Hematopoietic multipotent progenitor cell treated with erythropoietin and hydrocortisone succinate and interleukin-3 and kit ligand, for 4 days (in vitro differentiated cells): ENCODE results near the gene PARD3B.

Experiments
- DNase-seq: peaks from one replicate; pipeline ENCODE4 v3.0.0-alpha.2; 2015

Gene PARD3B

DNA sequence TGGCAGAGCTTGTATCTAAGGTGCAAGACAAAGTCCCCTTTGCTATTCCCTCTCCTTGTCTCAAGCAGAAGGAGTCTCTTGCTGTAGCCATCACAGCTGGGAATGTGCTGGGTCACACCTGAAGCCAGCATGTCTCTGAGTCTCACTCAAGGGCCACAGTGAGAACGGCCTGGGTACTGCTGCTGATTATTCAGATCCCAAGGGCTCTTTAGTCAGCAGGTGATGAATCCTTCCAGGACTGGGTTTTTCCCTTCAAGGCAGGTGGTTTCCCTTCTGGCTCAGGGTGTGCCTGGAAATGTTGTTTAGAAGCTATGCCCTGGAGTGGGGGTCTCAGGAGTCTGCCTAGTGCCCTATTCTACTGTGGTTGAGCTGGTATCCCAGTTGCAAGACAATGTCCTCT lies 356.3 kb downstream of the PARD3B start:
- no peak for DNase-seq

DNA sequence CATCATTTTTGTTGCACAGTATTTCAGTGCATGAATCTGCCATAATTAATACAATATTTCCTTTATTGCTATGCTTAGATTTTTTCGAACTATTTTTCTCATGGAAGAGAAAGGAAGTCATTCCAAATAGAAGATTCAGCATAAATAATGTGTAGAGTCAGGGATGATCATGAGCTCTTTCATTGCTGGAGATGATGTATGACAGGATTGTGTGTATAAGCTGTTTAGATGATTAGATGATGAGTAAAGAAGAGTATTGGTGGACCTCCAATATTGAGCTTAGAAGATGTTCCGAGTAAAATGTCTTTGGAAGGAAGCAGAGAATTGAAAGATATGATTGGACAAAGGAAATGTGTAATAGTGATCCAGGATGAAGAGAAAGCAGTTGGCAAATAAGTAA lies 364.5 kb downstream of the PARD3B start:
- DNase-seq: no peak

DNA sequence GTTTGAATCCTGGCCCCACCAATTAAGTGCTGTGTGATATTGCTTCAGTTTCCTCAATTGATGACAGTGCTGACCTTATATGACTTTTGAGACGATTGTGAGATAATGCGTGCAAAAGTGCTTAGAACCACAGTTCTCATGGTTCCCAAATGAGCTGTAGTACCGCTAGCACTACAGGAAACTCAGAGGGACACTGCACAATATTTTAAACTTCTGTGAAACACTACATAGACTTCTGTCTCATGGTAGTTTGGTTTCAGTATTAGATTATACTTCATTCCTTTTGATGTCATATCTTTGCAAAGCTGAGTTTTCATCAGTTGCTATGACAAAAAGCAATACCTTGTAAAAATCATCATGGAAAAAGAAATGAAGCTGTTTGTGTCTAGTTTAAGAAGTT lies 368.0 kb downstream of the PARD3B start:
- no peak for DNase-seq

DNA sequence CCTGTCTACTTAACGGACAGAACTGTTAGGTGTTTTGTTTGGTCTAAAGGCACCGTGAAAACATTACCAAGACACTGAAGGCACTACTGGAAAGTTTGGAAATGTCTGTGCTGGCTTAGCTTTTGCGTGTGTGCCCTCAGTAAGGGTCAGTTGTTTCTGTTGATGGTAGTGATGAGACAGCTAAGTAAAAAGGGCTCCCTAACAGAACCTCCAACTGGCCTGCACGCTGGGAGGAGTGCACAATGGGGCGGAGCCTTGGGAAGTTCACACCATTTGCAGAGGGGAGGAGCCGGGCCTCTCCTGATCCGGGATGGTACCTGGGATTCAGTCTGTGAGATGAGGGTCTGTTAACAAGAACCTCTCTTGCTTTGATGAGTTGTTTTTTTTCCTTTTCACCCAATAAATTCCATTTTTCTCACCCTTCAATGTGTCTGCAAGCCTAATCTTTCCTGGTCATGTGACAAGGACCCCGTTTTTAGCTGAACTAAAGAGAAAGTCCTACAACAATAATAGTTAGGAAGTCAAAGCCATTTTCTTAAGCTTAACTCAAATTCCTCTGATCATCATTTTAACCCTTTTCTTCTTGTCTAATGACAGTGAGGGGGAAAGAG lies 368.7 kb downstream of the PARD3B start:
- DNase-seq: no peak

DNA sequence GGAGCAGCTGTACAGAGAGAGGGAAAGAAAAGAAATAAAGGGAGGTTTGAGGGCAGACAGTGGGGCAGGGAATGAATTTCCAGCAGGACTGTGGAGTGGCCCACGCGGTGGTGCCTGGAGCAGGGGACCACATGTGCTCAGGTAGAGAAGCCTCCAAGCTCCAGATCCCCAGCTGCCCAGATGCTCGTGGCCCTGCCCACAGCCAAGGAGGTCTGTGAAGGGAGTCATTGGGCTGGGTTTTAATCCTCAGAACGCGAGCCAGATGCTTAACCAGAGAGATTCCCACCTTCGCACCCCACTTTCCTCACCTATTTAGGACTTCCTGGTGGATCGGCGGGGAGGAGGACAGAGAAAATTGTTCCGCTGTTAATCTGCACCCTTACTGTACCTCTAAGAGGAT lies 369.4 kb downstream of the PARD3B start:
- no peak for DNase-seq

DNA sequence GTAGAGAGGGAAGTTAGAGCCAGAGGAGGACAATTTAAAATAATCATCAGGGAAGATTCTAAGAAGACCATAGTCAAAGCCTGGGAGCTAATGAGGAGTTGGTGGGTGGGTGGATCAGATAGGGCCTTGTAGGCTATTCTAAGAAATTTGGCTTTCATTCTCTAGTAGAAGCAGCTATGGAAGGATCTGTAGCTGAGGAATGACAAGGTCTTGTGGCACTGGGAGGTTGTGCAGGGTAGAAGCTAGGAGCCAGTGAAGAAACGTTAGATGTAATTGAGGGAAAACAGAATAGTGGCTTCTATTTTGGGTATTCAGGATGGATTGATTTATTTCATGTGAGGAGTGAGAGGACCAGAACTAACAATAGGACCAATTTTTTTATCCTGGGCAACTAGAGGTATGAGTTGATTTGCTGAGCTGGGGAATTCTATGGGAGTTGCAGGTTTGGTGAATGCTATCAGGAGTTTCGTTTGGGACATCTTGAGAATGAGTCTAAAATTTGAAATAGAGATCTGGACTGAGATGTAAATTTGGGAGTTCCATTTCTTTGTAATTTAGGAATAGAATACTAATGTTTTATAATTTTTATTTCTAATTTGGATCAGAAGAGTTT lies 371.9 kb downstream of the PARD3B start:
- no peak for DNase-seq

DNA sequence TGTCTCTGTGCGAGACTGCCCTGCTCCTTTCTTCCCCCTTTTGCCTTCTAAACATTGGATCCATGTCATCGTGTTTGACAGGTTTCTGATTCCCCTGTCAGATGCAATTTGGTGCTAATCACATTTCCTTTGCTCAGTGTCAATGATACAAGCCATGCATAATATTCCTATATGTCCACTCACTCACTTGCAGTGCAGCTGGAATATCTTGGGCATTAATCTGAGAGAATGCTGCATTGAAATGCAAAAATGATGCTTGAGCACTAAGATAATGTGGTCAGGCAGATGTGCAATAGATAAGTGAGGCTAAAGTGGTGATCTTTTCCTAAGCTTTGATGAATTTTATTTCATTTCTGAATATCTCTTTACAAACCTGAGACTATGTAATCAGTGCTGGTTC lies 375.5 kb downstream of the PARD3B start:
- no peak for DNase-seq

DNA sequence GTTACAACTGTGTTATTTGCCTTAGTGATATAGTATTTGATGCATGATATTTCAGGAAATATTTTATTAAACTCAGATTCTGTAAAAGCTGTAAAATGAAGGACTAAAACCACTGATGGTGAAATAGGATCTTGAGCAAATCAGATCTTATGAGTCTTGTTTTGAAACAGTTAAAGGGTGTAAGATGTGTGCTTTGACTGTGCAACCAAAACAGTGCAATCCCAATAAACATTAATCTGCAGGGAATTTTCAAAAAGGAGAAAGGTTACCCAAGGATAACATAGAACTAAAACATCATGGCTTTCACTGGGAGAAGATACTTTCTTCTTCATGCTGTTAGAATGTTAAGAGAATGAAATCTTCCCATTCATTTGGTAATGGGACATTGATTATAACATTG lies 378.7 kb downstream of the PARD3B start:
- DNase-seq: no peak

DNA sequence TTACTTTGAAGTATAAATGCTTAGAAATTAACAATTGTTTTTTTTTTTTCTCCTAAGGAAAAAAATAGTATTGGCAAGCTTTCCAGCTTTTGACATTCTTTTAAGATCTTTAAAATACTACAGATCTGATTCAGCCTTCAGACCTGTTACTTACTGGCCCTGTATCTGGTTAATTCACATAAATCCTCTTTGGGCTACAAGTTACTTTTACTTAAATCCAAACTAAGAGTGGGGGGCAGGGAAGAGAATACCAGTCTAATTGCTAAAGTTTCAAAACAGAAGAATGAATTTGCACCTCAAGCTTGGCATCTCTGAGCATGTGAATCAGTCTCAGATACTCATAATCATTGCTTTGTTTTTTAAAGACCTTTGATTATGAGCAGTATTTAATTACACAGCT lies 386.3 kb downstream of the PARD3B start:
- no peak for DNase-seq

DNA sequence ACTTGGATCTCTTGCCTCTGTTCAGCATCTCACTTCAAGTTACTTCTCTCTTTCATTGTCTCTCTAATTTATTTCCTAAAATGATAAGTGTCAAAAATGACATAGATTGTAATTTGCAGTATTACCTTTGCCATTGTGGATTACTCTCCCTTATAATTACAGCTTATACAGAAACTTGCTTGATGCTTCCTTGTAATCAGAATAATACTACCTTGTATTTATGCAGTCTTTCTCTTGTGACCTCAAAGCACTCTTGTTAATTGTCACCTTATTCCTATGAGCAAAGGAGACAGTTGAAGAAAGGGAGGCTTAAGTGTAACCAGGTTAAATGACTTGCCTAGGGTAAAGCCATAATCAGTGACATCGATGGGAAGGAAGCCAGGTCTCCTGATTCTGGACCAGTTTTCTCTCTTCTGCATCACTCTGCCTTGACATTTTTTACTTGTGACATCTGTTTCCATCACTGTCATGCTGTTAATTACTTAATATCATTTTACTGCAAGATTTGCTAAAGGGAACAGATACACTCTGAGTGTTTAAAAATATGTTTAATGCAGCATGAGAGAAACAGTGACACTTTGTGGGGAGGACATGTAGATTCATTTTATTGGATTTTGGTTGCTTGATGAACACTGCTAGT lies 388.6 kb downstream of the PARD3B start:
- no peak for DNase-seq

DNA sequence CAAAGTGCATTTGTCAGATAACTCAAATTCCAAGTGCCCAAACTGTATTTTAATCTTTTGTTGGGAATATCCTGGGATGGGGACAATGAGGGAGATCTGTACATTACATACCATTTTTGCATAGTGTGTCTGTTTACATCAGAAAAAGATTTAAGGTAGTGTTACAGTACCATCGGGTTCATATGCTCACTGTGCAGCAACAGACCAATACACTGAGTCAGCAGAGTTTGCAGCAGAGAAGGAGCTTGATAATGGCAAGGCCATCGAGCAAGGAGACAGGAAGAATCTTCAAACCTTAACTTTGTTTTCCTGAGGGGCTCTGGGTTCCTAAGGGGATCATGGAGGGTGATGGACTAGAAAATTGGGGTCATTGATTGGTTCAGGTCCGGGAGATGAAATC lies 399.7 kb downstream of the PARD3B start:
- DNase-seq: no peak

DNA sequence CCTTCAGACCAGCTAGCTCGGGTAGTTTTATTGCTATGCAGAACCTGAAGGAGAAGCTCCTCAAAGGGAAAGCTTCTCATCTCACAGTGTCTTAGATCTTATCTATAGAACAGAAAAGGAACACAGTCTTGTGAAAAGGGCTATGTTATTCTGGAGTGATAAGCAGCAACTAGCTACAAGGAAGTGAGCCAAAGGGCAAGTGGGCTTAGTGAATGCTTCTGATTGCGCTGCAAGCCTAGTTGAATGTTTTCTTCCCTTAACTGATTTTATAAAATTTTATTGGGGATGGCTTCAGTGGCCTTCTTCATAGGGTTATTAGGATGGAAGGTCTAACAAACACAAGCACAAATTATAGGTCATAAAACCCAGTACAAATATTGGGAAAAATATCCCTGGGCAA lies 400.1 kb downstream of the PARD3B start:
- DNase-seq: no peak

DNA sequence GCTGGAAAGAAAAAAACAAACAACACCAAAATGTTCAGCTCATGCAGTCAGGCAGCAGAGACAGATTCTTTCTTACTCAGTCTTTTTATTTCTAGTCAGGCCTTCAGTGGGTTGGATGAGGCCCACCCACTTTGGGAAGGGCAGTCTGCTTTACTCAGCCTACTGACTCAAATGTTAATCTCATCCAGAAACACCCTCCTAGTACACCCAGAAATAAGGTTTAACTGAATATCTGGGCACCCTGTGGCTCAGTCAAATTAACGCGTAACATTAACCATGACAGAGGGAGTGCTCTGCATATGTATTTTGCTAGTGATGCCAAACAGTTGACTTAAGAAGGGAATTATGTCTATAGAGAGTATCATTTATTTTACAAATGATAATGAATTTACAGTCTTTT lies 401.6 kb downstream of the PARD3B start:
- no peak for DNase-seq

DNA sequence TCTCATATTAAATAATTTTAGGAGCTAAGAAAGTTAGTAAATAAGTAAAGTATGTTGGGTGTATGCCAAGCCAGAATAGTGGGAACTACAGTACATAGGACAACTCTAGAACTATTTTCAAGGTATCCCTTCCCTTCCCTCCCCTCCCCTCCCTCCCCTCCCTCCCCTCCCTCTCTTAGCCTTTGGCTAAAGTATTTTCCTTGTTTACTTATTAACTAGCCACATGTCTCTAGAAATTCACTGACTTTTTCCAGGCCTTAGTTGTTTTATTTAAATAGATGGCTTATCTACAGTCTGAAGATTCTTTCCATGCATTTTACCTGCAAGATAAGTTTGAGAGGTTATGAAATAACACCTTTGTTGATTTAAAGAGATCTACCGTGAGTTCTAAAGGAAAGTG lies 402.1 kb downstream of the PARD3B start:
- no peak for DNase-seq

DNA sequence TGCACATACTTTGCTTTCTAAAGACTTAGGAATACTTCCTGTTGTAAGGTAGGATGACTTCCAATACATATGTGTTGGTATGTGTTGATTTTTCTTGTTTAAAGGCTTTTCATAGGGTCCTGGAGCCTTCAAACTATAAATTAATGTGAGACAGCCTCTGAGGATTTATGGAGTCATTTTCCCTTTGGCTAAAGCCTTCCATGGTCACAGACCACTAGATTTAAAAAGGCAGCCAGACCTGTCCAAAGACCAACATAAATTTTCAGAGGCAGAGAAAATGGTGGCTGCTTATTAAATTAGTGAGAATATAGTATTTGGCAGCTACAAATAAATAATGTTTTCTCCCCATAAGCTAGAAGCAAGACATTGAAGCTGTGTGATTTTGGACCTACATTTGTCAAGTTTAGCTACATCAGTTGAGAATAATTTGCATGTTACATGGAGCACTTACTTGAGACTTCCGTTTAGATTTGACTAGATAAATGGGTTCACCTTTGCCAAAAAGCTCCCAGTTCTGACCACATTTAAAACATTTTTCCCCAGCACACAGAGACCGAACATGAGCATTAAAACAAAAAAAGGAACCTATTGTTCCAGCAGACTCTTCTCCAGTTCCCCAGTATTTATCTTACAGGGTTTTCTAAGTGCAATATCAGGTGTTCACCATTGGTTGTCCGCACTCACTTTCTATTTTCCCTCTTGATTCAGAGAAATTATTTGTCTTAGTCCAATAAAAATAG lies 402.9 kb downstream of the PARD3B start:
- peak; percentile 19 for DNase-seq

DNA sequence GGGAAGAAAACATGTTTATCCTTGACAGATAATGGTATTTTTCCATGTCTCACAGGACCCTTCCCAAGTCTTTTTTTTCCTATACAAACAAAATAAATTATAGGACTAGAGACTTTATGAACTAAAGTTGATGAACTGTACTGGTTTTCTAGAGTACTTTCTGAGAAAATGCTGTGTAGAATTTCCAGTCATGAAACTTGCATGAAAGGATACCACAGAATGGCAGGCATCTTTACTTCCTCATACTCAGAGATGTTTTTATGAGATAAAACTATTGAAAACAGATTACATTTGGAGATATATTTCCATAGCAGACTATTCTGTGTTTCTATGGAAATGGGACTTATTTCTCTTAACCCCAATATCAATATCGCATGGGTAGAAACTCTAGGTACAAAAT lies 403.5 kb downstream of the PARD3B start:
- DNase-seq: peak; percentile 48

DNA sequence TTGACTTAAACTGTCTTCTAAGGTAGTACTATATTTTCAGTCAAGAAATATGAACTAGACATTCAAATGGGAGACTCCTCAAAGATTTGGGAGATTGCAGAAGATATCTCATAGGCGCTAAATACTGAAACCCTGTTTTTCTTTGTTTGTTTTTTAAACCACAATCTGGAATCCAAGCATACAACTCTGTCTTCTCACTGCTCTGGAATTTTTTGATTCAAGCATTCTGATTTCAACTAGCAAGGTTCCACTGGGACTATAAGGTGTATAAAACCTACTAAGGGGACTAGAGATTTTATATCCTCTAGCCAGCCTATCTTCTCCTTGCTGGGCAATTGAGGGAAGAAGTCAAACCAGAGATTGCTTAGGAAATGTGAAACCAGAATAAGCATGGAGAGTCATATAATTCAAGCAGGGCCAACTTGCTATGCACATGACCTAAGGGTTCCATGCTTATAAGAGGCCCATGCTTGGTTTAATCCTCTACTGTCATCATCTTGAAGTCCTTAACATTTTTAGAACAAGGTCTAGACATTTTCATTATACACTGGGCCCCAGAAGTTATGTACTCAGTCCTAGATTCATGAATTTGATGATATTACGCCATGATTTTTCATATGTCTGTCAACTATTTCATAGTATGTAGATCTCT lies 405.5 kb downstream of the PARD3B start:
- DNase-seq: no peak

DNA sequence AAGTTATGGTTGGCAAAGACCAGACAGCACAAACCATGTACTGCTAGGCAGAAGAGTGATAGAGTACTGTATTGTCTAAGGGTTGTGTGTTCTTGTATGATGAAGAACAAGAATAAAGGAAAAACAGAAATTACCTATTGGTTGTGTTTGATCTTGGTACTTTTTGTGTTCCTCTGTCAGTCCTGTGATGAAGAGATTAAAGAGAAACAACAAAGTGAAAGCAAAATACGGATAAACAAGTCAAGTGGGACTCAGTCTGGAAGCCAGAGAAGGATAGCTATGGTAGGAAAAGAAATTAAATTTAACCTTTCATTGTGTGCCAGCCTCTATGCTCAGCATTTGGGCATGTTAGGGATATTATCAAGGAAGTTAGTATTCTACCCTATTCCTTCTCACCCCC lies 413.1 kb downstream of the PARD3B start:
- DNase-seq: no peak

DNA sequence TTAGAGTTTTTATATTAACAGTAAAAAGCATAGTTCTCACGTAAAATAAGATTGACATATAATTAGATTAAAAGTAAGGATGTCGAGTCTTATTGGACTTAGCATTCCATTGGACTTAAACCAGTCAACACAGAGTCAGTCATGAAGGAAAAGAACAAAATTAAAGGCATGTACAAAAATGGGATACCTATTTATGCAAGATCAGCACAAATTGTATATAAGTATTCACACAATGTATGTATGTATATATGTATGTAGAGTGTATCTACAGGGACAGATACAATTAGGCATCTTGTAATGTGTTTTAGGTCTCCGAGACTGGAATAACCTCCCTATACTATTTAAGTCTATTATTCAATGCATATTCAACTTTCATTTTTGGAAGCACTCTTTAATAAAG lies 419.1 kb downstream of the PARD3B start:
- DNase-seq: no peak

DNA sequence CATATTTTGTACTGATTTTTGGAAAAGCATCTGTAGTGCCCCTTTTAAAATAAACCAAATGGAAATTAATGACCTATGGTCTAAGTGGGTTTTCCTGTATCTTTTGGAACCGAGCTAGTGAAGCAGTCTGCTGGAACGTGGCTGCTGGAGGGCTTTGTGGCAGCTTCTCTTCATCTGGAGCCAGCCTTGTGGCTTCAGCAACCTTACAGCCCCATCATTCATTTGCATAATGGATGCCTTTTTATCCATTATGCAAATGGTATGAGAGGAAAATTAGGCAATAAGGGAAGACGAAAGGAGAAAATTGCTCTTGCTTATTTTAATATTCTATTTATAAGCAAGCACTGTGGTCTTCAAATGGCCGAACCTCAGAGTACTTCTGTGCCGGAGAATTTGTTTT lies 421.0 kb downstream of the PARD3B start:
- no peak for DNase-seq

DNA sequence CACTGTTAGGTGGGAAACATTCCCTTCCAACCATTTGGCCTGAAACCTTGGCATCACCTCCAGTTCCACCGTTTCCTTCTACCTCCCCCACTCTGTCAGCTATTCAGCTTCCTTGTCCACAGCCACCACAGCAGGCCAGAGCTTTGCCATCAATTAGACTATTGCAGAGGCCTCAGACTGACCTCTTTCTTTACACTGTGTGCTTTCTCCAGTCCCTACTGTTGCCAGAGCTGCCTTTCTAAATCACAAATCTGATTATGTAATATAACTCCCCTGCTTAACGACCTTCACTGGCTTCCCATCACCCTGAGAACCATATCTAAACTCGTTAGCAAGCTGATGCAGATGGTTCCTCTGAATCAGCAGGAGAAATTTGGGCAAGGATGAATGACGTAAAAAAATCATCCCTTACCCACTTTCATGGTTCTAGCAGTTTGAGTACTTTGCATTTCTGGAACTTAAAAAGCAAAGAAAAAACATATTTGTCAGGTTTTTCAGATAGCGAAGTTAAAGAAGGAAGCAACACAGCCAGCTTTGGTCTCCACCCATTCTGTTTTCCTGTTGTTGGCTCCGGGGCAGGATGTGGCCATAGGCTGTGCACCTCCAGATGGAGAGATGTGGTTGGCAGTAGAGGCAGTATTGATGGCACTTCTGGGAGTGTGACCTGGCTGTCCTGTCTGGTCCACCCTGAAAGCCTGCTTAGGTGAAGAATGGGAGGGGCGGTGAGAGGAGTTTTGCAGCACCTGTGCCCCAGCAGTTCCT lies 422.1 kb downstream of the PARD3B start:
- DNase-seq: peak; percentile 82

DNA sequence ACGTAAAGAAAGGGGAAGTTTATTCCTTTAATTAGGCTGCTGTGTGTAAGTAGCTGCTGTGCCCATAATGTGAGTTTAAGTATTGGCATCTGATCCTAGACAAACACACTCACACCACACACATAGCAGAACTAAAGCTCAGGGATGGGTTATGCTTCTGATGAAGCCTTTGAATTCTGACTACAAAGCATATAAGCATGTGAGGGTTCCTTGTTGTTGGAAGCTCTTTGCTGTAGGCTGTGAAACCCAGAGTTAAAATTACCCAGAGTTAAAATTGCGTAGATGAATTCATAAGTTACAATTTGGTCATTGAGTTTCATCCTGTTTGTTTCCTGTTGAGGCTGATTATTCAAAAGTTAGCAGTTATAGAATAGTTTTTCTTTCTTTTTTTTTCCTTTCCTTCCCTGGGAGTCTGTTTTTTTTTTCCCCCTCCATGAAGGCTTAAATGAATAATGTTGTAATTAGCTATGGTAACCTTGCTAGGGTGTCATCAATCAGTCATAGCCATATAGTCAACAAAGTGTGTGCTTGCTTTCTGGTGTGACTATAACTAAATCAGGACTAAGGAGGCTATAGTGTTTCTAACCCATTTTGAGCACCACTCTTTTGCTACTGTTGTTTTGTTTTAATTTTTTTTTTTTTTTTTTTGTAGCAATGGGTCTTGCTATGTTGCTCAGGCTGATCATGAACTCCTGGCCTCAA lies 426.1 kb downstream of the PARD3B start:
- no peak for DNase-seq
